Ovary (tissue), 3 donors: Measurements from ENCODE around the gene CNNM1.

Experiments
- CTCF ChIP-seq, 3 donors: fragments of 450-650 bp in 2 of 3; fragments of 200-600 bp in 1 of 3; IDR thresholded peaks; one replicate each; pipeline versions ENCODE4 v1.5.1 to v1.8.0; 2016 to 2022; ENCODE audit warnings: antibody characterized with exemption in 3 of 3, mild to moderate bottlenecking in 1 of 3
- EP300 ChIP-seq: sonication (generic); formaldehyde crosslinking; IDR thresholded peaks from one replicate; pipeline ENCODE4 v1.6.1; 2017; ENCODE audit warnings: antibody characterized with exemption
- POLR2A ChIP-seq: fragments of 450-650 bp; IDR thresholded peaks from one replicate; pipeline ENCODE4 v1.6.1; 2017; ENCODE audit warnings: antibody characterized with exemption, mild to moderate bottlenecking, moderate library complexity
- donor health status: DM: no; HTN: no; CAD: no.

- TF ChIP-seq CTCF (IDR thresholded peaks at IDR 0.05) (no peak), POLR2A (no peak), EP300 (no peak)
Observed at GRCh38 chr10:99357691-99358090, 28.5 kb downstream of the CNNM1 start.
